GM21381 (cell line): ENCODE data around the gene SYNGR3.
"Not testable (repeated sequence)": the region's sequence is repeated elsewhere in the genome, so short reads cannot be mapped to it uniquely, and the experiment has no call there.

ENCODE experiments used
- ATAC-seq: cut with Tn5 transposase; IDR thresholded peaks from one replicate; pipeline ENCODE4 v1.9.1; 2021; ENCODE audit warnings: mild to moderate bottlenecking, moderate library complexity; ENCODE audit not compliant: unreplicated experiment

SYNGR3 gene

DNA sequence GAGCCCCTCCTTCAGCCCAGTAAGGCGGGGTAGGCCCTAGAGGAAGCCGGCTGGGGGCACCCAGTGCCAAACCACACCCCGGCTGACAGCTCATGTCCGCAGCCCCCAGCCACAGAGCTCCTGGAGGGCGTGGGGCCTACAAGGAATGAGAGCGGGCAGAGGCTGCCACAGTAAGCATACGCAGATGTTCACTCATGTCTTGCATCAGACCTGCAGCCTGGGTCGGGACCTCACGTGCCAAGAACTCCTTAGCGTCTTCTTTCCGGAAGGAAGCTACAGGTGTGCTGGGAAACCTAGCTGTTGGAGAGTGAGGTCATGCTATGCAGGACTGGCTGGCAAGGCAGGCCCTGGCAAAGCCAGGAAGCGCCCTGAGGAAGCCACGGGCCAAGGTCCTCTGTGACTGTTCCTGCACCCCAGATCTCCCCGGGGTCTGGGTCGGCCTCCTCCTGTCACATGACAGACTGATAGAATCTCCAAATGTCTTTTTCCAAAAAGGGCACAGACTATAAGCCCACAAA lies 18.3 kb downstream of the SYNGR3 start:
- no peak for ATAC-seq

DNA sequence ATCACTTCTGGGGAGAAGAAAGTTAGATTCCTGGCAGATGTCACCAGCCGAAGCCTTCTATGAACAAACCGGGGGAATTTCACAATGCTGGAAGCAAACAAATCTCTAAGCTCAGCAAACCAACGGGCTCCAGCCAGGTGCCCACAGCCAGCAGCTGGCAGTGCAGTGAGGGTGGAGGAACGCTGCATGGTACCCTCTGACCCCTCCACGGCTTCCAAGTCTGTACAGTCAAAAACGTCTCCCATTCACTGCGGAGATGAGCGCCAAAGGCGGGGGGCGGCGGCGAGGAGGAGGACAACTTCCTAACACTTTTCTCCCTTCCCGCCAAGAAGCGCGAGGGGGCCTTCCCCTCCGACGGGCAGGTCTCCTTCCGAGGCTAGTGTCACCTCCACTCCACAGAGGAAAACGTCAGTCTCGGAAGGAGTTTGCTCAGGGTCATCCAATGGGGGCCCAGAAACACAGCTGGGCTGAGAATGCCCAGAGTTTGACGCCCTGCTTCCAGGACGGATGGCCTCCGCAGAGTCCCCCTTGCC lies 18.9 kb downstream of the SYNGR3 start:
- no peak for ATAC-seq

DNA sequence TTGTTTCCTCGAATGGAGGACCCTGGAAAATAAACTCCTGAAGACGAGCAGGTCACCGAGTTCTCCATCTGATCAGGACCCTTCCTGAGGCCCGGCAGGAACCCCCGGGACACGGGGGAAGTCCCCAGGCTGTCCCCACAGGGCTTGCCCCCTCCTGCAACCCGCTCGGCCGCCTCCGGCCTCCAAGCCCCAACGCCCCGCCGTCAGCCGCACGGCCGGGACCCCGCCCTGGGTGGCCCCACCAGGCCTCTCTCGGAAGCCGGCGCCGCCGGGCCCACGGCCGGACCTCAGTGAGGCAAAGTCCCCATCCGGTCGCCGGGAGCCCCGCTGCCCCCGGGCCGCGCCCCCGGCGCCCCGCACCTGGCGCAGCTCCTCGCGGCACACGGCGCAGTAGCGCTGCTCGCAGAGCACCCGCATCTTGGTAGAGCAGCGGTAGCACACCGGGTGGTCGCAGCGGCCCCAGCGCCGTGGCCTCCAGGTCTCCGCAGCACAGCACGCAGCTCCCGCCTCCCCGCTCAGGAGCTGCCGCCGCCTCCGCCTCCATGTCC lies 19.5 kb downstream of the SYNGR3 start:
- ATAC-seq, result peak; percentile 29

DNA sequence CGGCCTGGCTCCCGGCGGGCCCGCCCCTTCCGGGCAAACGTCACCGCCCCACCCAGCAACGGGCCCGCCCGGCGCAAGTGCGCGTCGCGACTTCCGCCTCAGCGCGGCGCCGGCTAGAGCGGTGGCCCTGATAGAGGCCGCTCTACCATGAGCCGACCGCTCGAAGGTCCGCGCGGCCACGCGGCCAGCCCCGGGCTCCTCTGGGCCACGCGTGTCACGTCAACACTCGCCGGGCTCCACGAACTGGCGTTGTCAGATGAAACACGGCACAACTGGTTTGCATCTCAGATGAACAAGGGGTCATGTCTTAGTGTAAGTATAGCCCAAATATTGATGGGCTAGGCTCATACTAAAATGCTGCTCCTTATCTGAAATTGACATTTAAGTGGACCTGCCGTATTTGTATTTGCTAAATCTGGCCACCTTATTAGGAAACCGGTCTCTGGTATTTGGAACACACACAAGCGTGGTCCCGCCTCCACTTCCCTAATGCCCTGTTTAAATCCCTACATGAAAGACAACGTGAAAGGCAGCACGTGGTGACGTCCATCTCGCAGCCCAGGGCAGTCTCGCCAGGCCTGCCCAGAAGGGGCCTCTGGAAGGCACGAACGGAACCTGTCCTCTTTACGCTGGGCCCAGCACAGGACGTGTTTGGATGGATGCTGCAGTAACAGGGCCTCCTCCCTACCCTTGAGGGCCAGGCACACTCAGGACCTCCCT lies 20.2 kb downstream of the SYNGR3 start, which contains the start of gene ZNF598:
TSS of gene ZNF598 (minus strand) at position 31 of the 720 bp plus-strand sequence.
- ATAC-seq, result peak; percentile 86

DNA sequence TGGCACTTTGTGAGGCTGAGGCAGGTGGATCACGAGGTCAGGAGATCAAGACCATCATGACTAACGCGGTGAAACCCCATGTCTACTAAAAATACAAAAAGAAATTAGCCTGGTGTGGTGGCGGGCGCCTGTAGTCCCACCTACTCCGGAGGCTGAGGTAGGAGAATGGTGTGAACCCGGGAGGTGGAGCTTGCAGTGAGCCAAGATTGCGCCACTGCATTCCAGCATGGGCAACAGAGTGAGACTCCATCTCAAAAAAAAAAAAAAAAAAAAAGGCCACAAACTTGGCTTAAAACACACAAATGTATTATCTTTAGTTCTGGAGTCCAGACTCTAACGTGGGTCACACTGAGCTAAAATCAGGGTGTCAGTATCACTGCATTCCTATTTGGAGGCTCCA lies 22.0 kb downstream of the SYNGR3 start:
- not testable (repeated sequence) for ATAC-seq

DNA sequence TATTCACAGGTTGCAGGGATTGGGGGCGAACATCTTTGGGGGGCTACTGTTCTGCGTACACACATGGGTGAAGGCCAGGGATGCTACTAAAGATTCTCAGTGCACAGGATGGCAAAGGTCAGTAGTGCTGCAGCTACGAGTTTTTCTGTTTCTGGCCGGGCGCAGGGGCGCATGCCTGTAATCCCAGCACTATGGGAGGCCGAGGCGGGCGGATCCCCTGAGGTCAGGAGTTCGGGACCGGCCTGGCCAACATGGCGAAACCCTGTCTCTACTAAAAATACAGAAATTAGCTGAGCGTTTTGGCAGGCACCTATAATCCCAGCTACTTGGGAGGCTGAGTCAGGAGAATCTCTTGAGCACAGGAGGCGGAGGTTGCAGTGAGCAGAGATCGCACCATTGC lies 23.8 kb downstream of the SYNGR3 start:
- no peak for ATAC-seq

DNA sequence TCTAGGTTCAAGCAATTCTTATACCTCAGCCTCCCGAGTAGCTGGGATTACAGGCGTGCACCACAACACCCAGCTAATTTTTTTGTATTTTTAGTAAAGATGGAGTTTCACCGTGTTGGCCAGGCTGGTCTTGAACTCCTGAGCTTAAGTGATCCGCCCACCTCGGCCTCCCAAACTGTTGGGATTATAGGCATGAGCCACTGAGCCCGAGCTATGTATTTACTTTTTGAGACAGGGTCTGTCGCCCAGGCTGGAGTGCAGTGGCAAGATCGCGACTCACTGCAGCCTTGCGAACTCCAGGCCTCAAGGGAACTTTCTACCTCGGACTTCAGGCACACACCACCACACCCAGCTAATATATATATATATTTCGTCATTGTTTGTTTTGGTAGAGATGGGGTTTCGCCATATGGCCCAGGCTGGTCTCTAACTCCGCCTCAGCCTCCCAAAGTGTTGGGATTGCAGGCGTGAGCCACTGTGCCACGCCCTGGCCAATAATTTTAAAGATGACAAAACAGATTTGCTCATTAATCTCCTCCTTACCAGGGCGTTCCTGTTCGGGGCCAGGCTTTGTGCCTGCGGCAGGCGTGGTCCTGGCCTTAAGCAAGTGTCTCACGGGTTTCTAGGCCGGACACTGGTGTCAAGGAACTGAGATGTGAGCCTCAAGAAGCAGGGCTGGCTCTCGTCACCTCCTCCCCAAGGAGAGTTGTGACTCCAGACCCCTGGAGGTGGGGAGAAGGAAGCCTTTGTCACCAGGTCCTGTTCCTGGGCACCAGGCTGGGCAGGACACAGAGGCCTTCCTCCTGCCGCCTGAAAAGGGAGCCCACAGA lies 25.6 kb downstream of the SYNGR3 start:
- ATAC-seq, result no peak

DNA sequence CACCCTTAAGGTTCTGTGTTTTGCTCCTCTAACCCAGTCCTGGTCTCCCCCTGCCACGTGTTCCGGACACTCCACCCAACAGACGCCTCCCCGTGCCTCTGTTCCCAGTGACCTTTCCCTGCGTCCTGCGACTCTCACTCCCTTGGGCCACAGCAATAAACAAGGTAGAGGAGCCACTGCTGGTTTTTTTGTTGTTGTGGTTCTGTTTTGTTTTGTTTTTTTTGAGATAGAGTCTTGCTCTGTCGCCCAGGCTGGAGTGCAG lies 26.1 kb downstream of the SYNGR3 start:
- no peak for ATAC-seq

DNA sequence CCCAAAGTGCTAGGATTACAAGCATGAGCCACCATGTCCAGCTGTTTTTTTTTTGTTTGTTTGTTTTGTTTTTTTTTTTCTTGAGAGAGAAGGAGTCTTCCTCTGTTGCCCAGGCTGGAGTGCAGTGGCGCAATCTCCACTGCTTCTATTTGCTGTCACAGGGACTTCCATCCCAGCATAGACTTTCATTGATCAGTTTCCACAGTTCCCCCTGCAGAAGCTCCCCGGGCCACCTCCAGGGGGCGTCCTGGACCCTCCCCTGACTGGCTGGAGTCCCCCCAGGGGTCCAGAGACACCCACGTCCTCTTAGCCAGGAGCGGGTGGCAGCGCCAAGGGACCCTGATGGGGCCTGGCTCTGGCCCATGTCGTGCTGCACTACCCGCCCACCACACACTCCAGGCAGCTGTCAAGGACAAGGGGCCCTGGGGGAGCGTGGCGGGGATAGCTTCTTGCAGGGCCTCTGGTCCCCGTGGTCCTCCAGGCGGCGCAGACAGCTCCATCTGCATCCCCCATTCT lies 26.7 kb downstream of the SYNGR3 start:
- no peak for ATAC-seq

DNA sequence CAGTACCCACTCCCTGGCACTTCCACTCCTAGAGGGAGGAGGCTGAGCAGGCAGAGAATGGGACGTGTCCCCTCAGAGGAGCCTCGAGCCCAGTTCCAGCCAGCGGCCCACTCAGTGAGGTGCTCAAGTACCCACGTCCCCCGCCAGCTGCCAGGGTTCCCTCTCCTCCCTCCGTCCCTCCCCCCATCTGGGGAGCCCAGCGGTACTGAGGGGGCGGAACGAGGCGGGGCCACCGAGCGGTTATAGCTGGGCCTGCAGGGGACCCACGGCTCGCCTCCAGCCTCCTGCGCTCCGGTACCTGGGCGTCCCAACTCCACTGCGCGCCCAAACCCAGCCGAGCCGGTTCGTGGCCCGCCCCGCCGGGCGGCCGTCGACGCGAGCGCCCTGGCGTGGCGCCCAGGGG lies 29.7 kb downstream of the SYNGR3 start, which contains the start of gene NPW:
TSS of gene NPW (plus strand) at position 268 of the 403 bp plus-strand sequence.
- ATAC-seq, result no peak

DNA sequence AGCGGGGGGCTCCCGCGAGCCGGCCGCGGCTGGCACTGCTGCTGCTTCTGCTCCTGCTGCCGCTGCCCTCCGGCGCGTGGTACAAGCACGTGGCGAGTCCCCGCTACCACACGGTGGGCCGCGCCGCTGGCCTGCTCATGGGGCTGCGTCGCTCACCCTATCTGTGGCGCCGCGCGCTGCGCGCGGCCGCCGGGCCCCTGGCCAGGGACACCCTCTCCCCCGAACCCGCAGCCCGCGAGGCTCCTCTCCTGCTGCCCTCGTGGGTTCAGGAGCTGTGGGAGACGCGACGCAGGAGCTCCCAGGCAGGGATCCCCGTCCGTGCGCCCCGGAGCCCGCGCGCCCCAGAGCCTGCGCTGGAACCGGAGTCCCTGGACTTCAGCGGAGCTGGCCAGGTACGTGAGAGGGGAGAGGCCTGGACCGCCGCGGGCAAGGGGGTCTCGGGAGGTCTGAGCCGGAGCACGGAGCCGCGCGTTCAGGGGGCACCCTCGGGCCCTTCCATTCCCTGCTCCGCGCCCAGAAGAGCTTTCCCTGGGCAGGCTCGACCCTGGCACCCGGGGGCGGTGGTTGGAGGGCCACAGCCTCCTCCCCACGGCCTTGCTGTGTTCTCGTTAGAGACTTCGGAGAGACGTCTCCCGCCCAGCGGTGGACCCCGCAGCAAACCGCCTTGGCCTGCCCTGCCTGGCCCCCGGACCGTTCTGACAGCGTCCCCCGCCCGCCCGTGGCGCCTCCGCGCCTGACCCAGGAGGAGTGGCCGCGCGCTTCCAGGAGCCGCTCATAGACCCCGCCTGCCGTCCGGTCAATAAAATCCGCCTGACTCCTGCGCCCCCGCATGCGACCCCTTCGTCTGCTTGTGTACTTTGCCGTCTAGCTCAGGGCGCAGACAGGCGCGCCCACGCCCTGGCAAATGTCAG lies 30.4 kb downstream of the SYNGR3 start:
- ATAC-seq, result no peak

DNA sequence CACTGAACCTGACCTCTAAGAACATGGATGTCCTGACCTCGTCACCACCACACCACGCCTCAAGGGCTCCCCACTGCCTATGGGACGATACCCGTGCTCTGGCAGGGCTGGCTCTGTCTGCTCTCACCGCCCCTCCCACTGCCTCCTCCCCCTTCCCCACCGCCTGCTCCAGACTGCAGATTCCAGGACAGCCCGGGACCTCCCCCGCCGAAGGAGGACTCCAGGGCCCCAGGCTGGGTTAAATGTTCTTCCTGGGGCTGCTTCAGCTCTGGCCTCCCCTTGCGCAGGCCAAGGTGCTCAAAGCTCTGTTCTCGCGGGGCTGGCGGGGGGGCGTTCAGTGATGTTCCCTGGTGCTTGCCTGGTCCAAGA lies 32.9 kb downstream of the SYNGR3 start:
- peak; percentile 17 for ATAC-seq

DNA sequence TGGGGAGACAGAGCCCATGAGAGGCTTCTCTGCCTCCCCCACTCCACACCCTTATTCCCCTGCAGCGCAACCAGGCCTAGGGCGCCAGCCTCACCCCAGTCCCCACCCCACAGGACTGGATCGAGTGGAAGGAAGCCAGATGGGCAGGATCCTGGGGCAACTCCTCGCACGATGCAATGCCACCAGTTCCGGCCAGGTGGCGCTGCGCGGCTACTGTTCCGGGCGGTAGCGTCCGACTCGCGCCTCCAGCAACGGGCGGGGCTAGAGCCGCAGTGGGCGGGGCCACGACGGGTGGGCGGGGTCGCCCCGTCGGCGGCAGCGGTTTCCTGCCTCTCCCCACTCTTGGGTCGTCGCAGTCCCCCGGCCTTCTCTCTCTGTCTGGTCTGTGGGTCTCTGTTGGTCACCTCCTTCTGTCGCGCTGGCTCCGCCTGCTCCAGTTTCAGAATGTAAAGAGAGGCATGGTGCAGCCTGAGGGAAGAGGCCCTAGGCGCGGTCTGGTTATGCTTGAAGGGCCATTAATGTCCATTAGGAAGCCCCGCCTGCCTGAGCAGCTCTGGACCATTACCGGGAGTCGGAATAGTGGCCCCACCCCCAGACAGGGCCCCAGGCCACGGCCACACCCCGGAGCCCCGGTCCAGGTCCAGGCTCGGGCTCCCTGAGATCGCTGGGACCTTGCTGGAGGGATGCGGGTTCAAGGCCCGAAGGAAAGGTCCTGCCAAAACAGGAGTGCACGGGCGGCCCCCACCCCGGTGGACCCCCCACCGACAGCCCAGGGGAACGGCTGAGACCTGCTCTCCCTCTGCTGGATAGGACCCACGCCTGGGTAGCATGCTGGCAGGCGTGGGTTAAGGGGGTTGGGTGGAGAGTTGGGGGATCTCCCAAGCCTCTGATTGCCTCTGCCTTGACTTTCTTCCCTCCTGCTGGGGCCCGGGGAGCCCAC lies 33.6 kb downstream of the SYNGR3 start:
- peak; percentile 77 for ATAC-seq

DNA sequence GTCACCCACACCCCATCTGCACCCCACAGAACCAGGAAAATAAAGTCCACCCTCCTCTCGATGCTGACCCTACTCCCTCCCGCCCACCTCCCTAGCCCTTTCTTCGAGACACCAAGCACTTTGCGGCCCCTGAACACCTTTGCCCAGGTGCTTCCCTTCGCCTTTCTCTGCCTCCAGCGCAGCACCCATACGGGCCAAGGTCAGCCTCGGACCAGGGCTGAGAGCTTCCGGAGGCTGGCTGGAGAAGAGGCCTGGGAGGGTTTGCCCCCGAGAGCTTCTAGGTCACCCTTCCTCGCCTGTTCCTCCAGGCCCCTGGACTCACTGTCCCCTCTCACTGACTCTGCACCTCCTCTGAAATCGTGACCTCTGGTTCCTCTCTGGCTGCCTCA lies 34.3 kb downstream of the SYNGR3 start:
- no peak for ATAC-seq

DNA sequence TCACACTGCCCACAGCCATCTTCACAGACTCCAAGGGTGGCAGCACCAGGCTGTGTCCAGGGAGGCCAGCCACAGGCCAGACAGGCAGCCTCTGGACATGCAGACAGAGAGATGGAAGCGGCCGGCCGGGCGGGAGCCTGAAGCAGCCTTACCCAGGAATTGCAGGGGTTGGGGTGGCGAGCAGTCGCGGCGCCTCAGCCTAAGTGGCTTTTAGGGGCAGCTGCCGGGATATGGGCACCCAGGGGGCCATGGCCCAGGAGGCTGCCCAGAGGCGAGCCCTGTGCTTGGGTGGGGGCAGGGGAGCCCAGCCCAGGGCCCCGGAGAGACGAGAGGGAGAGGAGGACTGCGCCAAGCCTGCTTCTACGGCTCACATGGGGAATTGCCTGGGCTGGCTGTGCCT lies 35.5 kb downstream of the SYNGR3 start:
- no peak for ATAC-seq

DNA sequence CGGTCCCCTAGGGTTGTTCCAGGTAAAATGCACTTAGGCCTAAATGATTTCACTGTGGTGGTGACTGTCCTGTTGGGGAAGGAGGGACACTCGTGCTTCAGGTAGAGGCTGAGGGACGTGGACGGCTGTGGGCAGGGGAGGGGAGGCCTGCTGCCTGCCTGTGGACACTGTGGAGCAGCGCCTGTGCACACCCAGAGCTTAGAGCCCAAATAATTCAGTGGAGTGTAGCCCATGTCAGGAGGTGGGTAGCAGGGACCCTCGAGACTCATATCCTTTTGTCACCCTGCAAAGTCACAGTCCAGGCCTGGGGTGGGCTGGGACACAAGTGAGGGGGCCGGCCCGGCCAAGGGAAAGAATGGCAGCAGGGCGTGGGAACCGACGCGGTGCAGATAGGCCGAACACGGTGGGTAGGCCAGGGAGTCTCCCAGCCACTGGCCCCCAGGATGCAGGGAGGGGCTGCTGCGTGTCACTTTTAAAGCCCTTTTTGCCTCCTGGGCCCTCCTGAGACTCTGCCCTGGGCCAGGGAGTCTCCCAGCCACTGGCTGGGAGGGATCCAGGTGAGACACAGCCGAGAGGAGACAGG lies 36.2 kb downstream of the SYNGR3 start:
- no peak for ATAC-seq

DNA sequence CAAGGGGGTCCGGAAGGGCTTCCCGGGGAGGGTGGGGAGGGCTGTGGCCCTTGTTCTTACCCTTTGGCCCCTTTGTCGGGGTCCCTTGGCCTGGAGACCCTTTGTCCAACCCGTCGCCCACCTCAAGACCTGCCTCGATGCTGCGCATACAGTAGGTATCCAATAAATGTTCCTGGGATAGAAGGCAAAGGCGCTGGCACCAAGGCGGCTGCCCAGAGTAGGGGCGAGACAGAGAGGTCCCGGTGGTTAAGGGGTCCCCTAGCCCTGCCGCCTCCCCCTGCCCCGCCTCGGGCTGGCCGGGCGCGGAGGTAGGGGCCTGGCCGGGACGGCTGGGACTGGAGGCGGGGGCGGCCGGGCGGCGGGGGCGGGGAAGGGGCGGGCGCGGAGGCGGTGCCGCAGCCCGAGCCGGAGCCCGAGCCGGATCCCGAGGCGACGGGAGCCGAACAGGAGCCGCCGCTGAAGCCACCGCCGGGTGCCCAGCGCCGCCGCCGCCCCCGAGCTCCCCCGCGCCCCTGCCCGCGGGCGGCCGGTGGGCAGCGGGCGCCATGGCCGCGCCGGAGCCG lies 36.8 kb downstream of the SYNGR3 start, which contains the start of gene NHERF2:
TSS of gene NHERF2 (plus strand) at position 442 of the 563 bp plus-strand sequence. CDS start at position 546, 104 bp downstream.
- ATAC-seq, result no peak
